Muscle of leg (tissue), 11 donors: Measurements from ENCODE around the gene DHTKD1. TPM values are rescaled to one million over a fixed set of nuclear protein-coding genes. Genes with fewer than 3 reads are reported as not detected.
"Not testable (repeated sequence)": the region's sequence is repeated elsewhere in the genome, so short reads cannot be mapped to it uniquely, and the experiment has no call there.

ENCODE experiments used
- DNase-seq: peaks from one replicate; pipeline ENCODE4 v3.0.0; 2013
- H3K27ac ChIP-seq: one replicate; pipeline ENCODE4 v1.5.1; 2013; ENCODE audit warnings: mild to moderate bottlenecking, low read length, control low read depth
- H3K27me3 ChIP-seq: one replicate; pipeline ENCODE4 v1.6.1; 2013; ENCODE audit warnings: low read length; ENCODE audit not compliant: control insufficient read depth, insufficient read depth
- H3K36me3 ChIP-seq: one replicate; pipeline ENCODE4 v1.6.1; 2013; ENCODE audit warnings: low read length; ENCODE audit not compliant: control insufficient read depth, insufficient read depth
- H3K4me1 ChIP-seq: one replicate; pipeline ENCODE4 v1.6.1; 2013; ENCODE audit warnings: low read length; ENCODE audit not compliant: control insufficient read depth, insufficient read depth
- H3K4me3 ChIP-seq: one replicate; pipeline ENCODE4 v1.5.1; 2013; ENCODE audit warnings: low read length, control low read depth
- H3K9me3 ChIP-seq: replicated peaks from 2 replicates; pipeline ENCODE4 v1.6.1; 2013; ENCODE audit warnings: low read depth, low read length; ENCODE audit not compliant: control insufficient read depth
- WGBS: methylation state at CpG from one replicate; pipeline ENCODE4 v1.1.5; 2013; ENCODE audit warnings: missing lambda C conversion rate; ENCODE audit not compliant: insufficient coverage; 5-methylcytosine and 5-hydroxymethylcytosine counted together
- polyA plus RNA-seq, 8 donors: library from polyadenylated mRNA; unstranded; fragments of 120-200 nt; gene quantifications; one replicate each; pipeline versions ENCODE4 v1.2.1 to v1.2.3, GENCODE V29; 2013; ENCODE audit warnings: inconsistent platforms in 1 of 8, low replicate concordance in 1 of 8; ENCODE audit not compliant: insufficient read length in 8 of 8, insufficient read depth in 1 of 8
- total RNA-seq: library from RNA; stranded (reverse); fragments of 120-200 nt; gene quantifications from one replicate; pipeline ENCODE4 v1.2.4, GENCODE V29; 2013

DHTKD1 gene
- total and polyA plus RNA-seq, 9 donors: 9.0 to 14.9 (median 10.3) TPM

GRCh38 chr10:12091421-12091820 lies 22.7 kb downstream of the DHTKD1 start:
- Histone ChIP-seq H3K36me3 (peaks cover 53% of the 10 kb centered on the region), H3K4me1 (no peaks in the 10 kb centered on the region), H3K27ac (no peak overlapping the region), H3K4me3 (no peak overlapping the region), H3K9me3 (no peaks in the 10 kb centered on the region), H3K27me3 (no peaks in the 10 kb centered on the region)
- DNase-seq: no peak
- no CpG with 5 or more reads among the region's 4 CpGs for WGBS

GRCh38 chr10:12097361-12097760 lies 28.6 kb downstream of the DHTKD1 start:
- H3K36me3 ChIP-seq: peaks cover 43% of the 10 kb centered on the region
- H3K27ac ChIP-seq, H3K4me3 ChIP-seq, H3K27me3 ChIP-seq, H3K9me3 ChIP-seq, H3K4me1 ChIP-seq, DNase-seq: not testable (repeated sequence)
- WGBS: 100% methylated on average over 1 of the region's 9 CpGs

GRCh38 chr10:12097791-12098190 lies 29.0 kb downstream of the DHTKD1 start:
- Histone ChIP-seq H3K36me3 (peaks cover 41% of the 10 kb centered on the region), H3K4me1 (no peaks in the 10 kb centered on the region), H3K27ac (no peak overlapping the region), H3K4me3 (no peak overlapping the region), H3K27me3 (no peaks in the 10 kb centered on the region), H3K9me3 (no peaks in the 10 kb centered on the region)
- WGBS: 97% methylated on average over 3 of the region's 5 CpGs
- no peak for DNase-seq

- H3K36me3 ChIP-seq: peaks cover 38% of the 10 kb centered on the region
- no peaks in the 10 kb centered on the region for H3K4me1 ChIP-seq
- no peaks in the 10 kb centered on the region for H3K27me3 ChIP-seq
These were observed 30.2 kb downstream of the DHTKD1 start for GRCh38 chr10:12098966-12099365.

GRCh38 chr10:12103802-12104201 lies 35.0 kb downstream of the DHTKD1 start:
- WGBS: 73% methylated on average over 2 of the region's 4 CpGs

More at GRCh38 chr10:12098966-12099365, 30.2 kb downstream of the DHTKD1 start:
- WGBS: 100% methylated on average over 2 of the region's 4 CpGs
- H3K27ac ChIP-seq: no peak overlapping the region
- no peak for DNase-seq
- no peak overlapping the region for H3K4me3 ChIP-seq
- H3K9me3 ChIP-seq: no peaks in the 10 kb centered on the region

GRCh38 chr10:12107781-12108180 lies 39.0 kb downstream of the DHTKD1 start:
- Histone ChIP-seq H3K4me3 (no peak overlapping the region), H3K9me3 (no peaks in the 10 kb centered on the region), H3K36me3 (peaks cover 37% of the 10 kb centered on the region), H3K27me3 (no peaks in the 10 kb centered on the region), H3K4me1 (no peaks in the 10 kb centered on the region), H3K27ac (no peak overlapping the region)
- no peak for DNase-seq
- 81% methylated on average over 8 of the region's 14 CpGs for WGBS

More at GRCh38 chr10:12103802-12104201, 35.0 kb downstream of the DHTKD1 start:
- DNase-seq: no peak
- no peaks in the 10 kb centered on the region for H3K4me1 ChIP-seq
- no peaks in the 10 kb centered on the region for H3K9me3 ChIP-seq
- H3K27me3 ChIP-seq: no peaks in the 10 kb centered on the region
- H3K27ac ChIP-seq: no peak overlapping the region
- H3K36me3 ChIP-seq: peaks cover 40% of the 10 kb centered on the region
- no peak overlapping the region for H3K4me3 ChIP-seq

GRCh38 chr10:12109286-12109685 lies 40.5 kb downstream of the DHTKD1 start:
- no peaks in the 10 kb centered on the region for H3K4me1 ChIP-seq
- peaks cover 47% of the 10 kb centered on the region for H3K36me3 ChIP-seq
- no peaks in the 10 kb centered on the region for H3K9me3 ChIP-seq
- WGBS: 95% methylated on average over 5 of the region's 5 CpGs
- no peaks in the 10 kb centered on the region for H3K27me3 ChIP-seq
- DNase-seq: no peak
- no peak overlapping the region for H3K27ac ChIP-seq
- H3K4me3 ChIP-seq: no peak overlapping the region

- no peaks in the 10 kb centered on the region for H3K4me1 ChIP-seq
- H3K4me3 ChIP-seq: no peak overlapping the region
- H3K36me3 ChIP-seq: peaks cover 44% of the 10 kb centered on the region
- H3K27ac ChIP-seq: no peak overlapping the region
- no peaks in the 10 kb centered on the region for H3K9me3 ChIP-seq
- no peaks in the 10 kb centered on the region for H3K27me3 ChIP-seq
- DNase-seq: no peak
These were observed 42.8 kb downstream of the DHTKD1 start for GRCh38 chr10:12111528-12111927.

GRCh38 chr10:12113627-12114026 lies 44.9 kb downstream of the DHTKD1 start:
- Histone ChIP-seq H3K4me1 (no peaks in the 10 kb centered on the region), H3K27ac (no peak overlapping the region), H3K4me3 (no peak overlapping the region), H3K9me3 (no peaks in the 10 kb centered on the region), H3K36me3 (peaks cover 47% of the 10 kb centered on the region), H3K27me3 (no peaks in the 10 kb centered on the region)
- 90% methylated on average over 2 of the region's 2 CpGs for WGBS
- no peak for DNase-seq

GRCh38 chr10:12121673-12122072 lies 52.9 kb downstream of the DHTKD1 start:
- Histone ChIP-seq H3K9me3 (no peaks in the 10 kb centered on the region), H3K4me3 (no peak overlapping the region), H3K27me3 (no peaks in the 10 kb centered on the region), H3K27ac (no peak overlapping the region), H3K36me3 (peaks cover 36% of the 10 kb centered on the region), H3K4me1 (no peaks in the 10 kb centered on the region)
- no CpG with 5 or more reads among the region's 4 CpGs for WGBS
- no peak for DNase-seq
